GM19239 (cell line): ENCODE data around the gene GNAQ.
"Not testable (repeated sequence)": the region's sequence is repeated elsewhere in the genome, so short reads cannot be mapped to it uniquely, and the experiment has no call there.

Source experiments
- DNase-seq: peaks from one replicate; pipeline ENCODE4 v3.0.0; 2011; ENCODE audit warnings: low spot score; ENCODE audit not compliant: insufficient read length
- FAIRE-seq: peaks from 2 replicates; lab custom pipeline; 2011; peaks lifted over from hg19 to GRCh38; lab: Jason Lieb, UNC

GNAQ gene

DNA sequence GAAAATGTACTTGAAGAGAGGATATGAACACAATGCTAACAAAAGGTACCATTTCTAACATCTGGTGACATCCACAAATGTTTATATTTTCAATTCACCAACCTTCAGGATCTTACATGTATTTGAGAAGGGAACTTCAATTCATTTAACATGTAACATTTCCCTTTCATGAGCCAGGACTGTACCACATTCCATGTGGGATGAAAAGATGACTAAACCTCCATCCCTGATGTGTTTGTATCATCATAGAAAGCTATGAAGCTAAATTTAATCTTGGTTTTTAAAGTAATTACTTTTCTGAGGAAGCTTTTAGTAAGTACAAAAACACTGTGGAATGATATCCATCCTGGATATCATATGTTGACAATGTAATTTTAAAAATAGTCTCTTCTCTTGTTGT is 305.3 kb downstream of the GNAQ start:
- DNase-seq = no peak
- no peak for FAIRE-seq

DNA sequence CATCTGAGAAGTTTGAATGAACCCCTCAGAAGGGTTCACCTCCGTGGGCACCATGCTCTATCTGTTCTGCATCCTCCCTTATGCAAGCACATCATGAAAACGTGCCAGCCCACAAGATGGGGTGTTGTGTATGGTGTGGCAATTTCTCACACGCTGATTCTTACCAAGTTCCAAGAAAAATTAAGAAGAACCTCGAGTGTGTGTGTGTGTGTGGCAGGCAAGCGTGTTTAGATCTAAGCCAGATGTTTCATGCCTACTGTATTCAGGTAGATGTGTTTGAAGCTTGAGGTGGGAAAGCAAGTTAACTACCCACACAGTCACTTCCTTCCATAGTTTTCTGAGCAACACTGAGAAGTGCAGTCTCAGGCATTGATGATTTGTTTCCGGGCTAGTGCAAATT is 305.8 kb downstream of the GNAQ start:
- no peak for DNase-seq
- FAIRE-seq = no peak

DNA sequence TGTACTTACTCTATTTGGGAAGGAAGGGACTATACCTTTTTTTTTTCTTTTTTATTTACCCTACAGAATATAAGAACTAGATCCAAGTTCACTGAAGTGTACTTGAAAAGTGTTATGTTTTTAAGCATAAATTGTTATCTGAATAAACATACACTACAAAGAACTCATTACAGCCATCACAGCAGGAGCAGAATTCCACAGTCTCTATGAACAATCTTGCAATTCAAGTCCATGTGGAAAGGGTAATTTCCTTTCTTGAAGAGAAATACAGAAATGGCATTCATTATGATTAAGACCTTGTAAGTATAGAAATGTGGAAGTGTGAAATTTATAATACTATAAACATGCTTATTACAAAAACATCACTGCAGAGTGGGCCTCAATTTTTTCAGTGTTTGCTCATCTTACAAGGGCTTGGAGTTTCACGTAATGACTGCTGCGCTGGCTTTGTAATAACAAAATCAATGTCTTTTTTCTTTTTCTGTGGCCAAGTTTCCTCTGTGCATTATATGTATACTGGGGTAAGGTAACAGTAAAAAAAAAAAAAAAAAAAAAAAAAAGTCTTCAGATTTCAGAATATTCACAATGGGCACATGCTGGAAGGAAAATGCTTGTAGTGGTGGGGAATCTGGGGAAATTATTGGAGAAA is 306.4 kb downstream of the GNAQ start:
- DNase-seq (no peak), FAIRE-seq (no peak)

- FAIRE-seq, DNase-seq: not testable (repeated sequence)
Measured at GRCh38 chr9:77721156-77721555, 310.5 kb downstream of the GNAQ start.

GRCh38 chr9:77719321-77719720 is 312.3 kb downstream of the GNAQ start:
- no peak for FAIRE-seq
- DNase-seq = no peak

GRCh38 chr9:77718298-77718640 is 313.3 kb downstream of the GNAQ start:
- not testable (repeated sequence) for DNase-seq, FAIRE-seq

GRCh38 chr9:77717608-77718297 is 313.9 kb downstream of the GNAQ start:
- FAIRE-seq, DNase-seq: not testable (repeated sequence)

GRCh38 chr9:77714077-77714549 is 317.5 kb downstream of the GNAQ start:
- FAIRE-seq (no peak), DNase-seq (no peak)

- FAIRE-seq (no peak), DNase-seq (no peak)
Measured at GRCh38 chr9:77712533-77713130, 319.0 kb downstream of the GNAQ start.

- DNase-seq (no peak), FAIRE-seq (no peak)
Measured at GRCh38 chr9:77710965-77711648, 320.5 kb downstream of the GNAQ start.

GRCh38 chr9:77710316-77710715 is 321.3 kb downstream of the GNAQ start:
- FAIRE-seq (no peak), DNase-seq (no peak)

- FAIRE-seq (no peak), DNase-seq (no peak)
Measured at GRCh38 chr9:77708064-77708815, 323.4 kb downstream of the GNAQ start.

DNA sequence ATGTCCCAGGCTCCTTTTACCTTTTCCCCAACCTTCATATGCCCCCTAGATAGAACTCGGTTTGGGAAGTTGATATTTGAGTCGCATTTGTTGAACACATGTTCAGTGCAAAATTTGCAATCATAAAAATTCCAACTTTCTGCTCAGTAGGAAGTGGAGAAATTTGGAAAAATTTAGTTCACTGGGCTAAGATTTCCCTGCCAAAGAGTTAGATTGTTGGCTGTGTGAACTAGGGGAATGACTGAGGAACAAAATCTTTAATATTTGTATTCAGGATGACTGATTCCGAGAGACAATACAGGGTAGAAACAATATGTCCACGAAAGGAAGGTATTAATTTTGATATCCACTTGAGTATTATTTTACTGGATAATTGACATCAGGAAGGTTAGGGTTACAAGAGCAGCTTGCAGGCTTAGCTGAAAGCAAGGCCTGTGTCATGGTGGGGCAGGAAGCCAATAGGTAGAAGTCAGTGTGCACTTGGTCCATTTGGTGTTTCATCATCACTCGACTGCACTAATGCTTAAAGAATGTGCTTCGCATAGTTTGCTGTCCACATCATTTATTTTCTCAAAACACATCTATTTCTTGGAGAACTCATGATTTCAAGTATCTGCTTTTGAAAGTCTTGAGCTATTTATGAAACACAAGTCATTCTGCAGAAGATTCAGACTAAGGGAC is 324.1 kb downstream of the GNAQ start:
- FAIRE-seq = no peak
- no peak for DNase-seq

DNA sequence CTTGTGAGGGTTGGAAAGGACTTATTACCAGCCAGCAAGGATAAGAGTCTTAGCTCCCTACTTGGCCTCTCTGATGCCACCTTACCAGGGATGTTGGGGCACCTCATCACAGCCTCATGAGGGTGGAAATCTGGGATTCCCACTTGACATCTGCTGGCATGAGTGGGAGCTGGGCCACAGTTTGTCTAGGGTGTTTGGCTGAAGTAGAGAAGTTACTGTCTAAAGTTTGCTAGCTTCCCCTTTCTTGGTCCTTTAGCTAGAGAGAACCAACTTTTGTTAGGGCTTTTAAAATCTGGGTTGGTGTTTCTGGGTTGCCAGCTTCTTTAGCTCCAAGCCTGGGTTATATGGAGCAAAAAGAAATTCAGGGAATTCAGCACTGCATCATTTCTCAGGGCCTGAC is 326.0 kb downstream of the GNAQ start:
- DNase-seq = no peak
- FAIRE-seq = no peak

GRCh38 chr9:77702521-77703390 is 328.9 kb downstream of the GNAQ start:
- FAIRE-seq, DNase-seq: not testable (repeated sequence)

- no peak for DNase-seq
- no peak for FAIRE-seq
Measured at GRCh38 chr9:77697238-77697984, 334.2 kb downstream of the GNAQ start.

- not testable (repeated sequence) for DNase-seq, FAIRE-seq
Measured at GRCh38 chr9:77690723-77691122, 340.9 kb downstream of the GNAQ start.

- not testable (repeated sequence) for FAIRE-seq, DNase-seq
Measured at GRCh38 chr9:77690119-77690518, 341.5 kb downstream of the GNAQ start.
